ENCODE results near the gene SKAP1.
"Not testable (repeated sequence)": the region's sequence is repeated elsewhere in the genome, so short reads cannot be mapped to it uniquely, and the experiment has no call there.

The SKAP1 gene

DNA sequence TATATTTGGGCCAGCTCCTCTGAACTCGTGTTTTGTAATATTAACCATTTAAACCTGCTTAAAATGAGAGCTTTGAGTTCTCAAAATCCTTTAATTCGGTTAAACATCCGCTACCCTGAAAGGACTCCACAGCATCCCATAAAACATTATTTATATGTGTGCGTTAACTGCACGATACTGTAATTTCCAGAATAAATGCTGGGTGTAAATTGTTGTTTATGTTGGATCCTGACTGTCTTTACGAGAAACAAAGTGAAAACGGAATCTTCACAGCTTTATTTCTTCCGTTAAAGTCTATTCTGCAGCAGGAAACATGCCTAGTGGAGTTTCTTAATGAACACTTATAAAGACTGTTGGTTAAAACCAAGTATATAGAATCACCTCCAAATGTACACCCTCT is 179.1 kb downstream of the SKAP1 start:
- H3K4me3 ChIP-seq: peak overlapping the region; percentile 29; the same call in 1 of the 2 replicates

DNA sequence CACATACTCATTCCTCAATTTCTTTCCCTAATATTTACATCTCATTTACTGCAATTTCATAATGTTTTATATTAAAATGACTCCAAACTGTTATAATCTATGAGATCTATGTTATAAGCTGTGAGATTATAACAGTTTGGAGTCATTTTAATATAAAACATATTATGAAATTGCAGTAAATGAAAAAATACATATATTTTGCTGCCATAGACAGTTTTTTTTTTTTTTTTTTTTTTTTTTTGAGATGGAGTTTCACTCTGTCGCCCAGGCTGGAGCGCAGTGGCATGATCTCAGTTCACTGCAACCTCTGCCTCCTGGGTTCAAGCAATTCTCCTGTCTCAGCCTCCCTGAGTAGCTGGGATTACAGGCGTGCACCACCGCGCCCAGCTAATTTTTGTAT is 180.0 kb downstream of the SKAP1 start:
- H3K36me3 ChIP-seq (ENCODE audit: insufficient read depth, low read length); H3K27ac ChIP-seq; H3K4me3 ChIP-seq; H3K9me3 ChIP-seq (ENCODE audit: low read depth, low read length); H3K9ac ChIP-seq (ENCODE audit: insufficient read length); DNase-seq (ENCODE audit: low read depth, low spot score): not testable (repeated sequence)

More for the DNA sequence above, 179.1 kb downstream of the SKAP1 start:
- H3K27ac ChIP-seq: no peak overlapping the region
- H3K9me3 ChIP-seq (ENCODE audit: low read depth, low read length): no peaks in the 10 kb centered on the region
- no peak overlapping the region for H3K9ac ChIP-seq (ENCODE audit: insufficient read length)
- DNase-seq (ENCODE audit: low read depth, low spot score): no peak
- H3K36me3 ChIP-seq (ENCODE audit: insufficient read depth, low read length): no peaks in the 10 kb centered on the region
- no peak for TF ChIP-seq POLR2AphosphoS5 (IDR thresholded peaks at IDR 0.05; ENCODE audit: borderline replicate concordance, low read depth, low read length)
- TF ChIP-seq EZH2 (IDR thresholded peaks at IDR 0.05): no peak
- TF ChIP-seq FOXP2 (optimal IDR thresholded peaks at IDR 0.05; ENCODE audit: control extremely low read depth, extremely low read length, insufficient read depth): no peak

DNA sequence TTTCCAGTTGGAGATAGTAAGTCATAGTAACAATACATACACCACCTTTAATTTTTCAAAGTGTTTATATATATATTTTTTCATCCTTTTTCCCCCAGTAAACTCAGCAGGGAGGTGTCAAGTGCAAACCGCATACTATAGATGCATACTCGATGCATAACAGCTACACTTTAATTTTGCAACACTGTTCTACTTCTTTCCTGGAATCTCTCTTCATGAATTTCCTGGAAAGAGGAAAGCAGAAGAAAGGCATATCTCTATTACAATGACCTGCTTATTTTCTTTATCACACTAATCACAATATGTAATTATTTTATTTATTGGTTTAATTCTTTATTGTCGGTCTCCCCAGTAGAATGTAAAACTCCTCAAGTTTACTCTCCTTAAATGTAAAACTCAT is 182.4 kb downstream of the SKAP1 start:
- no peak overlapping the region for H3K9ac ChIP-seq (ENCODE audit: insufficient read length)
- TF ChIP-seq EZH2 (IDR thresholded peaks at IDR 0.05) (no peak), FOXP2 (optimal IDR thresholded peaks at IDR 0.05; ENCODE audit: control extremely low read depth, extremely low read length, insufficient read depth) (no peak), POLR2AphosphoS5 (IDR thresholded peaks at IDR 0.05; ENCODE audit: borderline replicate concordance, low read depth, low read length) (no peak)
- H3K36me3 ChIP-seq (ENCODE audit: insufficient read depth, low read length): no peaks in the 10 kb centered on the region
- no peak overlapping the region for H3K4me3 ChIP-seq
- no peak for DNase-seq (ENCODE audit: low read depth, low spot score)
- no peaks in the 10 kb centered on the region for H3K9me3 ChIP-seq (ENCODE audit: low read depth, low read length)
- H3K27ac ChIP-seq: no peak overlapping the region

DNA sequence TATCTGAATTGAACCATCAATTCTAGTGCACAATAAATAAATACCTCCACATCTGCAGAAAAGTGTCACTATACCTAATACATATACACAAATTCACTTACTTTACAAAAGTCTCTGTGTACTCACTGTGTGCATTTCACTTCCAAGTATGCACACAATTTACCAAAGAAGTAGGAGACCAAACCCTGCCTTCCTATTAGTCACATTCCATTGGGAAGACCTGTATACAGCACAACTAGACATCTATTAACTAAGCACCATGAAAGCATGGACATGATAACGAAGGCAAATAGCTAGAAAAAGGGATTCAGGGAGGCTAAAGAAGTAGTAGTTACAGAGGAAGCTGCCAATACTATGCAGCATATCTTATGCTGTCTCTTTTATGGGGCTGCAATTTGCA is 183.0 kb downstream of the SKAP1 start:
- no peak overlapping the region for H3K9ac ChIP-seq (ENCODE audit: insufficient read length)
- no peaks in the 10 kb centered on the region for H3K9me3 ChIP-seq (ENCODE audit: low read depth, low read length)
- H3K27ac ChIP-seq: no peak overlapping the region
- TF ChIP-seq EZH2 (IDR thresholded peaks at IDR 0.05): no peak
- no peak for TF ChIP-seq FOXP2 (optimal IDR thresholded peaks at IDR 0.05; ENCODE audit: control extremely low read depth, extremely low read length, insufficient read depth)
- TF ChIP-seq POLR2AphosphoS5 (IDR thresholded peaks at IDR 0.05; ENCODE audit: borderline replicate concordance, low read depth, low read length): no peak
- DNase-seq (ENCODE audit: low read depth, low spot score): no peak
- no peaks in the 10 kb centered on the region for H3K36me3 ChIP-seq (ENCODE audit: insufficient read depth, low read length)
- no peak overlapping the region for H3K4me3 ChIP-seq

DNA sequence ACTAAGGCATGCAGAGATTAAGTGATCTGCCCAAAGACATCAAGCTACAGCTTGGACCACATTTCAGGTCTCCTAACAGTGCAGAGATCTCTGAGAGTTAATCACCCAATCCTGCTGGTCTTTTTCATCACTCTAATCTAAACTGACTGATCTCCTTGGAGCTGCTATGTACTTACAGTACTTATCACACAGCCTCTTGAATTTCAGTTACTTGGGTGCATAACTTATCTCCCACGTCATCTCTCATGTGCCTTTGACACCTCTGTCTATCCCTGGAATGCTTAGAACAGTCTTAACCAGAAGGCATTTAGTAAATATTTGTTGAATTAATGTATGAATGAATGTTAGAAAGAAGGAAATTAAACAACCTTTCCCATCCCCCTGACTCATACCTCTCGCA is 183.4 kb downstream of the SKAP1 start:
- TF ChIP-seq FOXP2 (optimal IDR thresholded peaks at IDR 0.05; ENCODE audit: control extremely low read depth, extremely low read length, insufficient read depth) (no peak), EZH2 (IDR thresholded peaks at IDR 0.05) (no peak), POLR2AphosphoS5 (IDR thresholded peaks at IDR 0.05; ENCODE audit: borderline replicate concordance, low read depth, low read length) (no peak)
- DNase-seq (ENCODE audit: low read depth, low spot score): no peak
- no peaks in the 10 kb centered on the region for H3K36me3 ChIP-seq (ENCODE audit: insufficient read depth, low read length)
- H3K9me3 ChIP-seq (ENCODE audit: low read depth, low read length): no peaks in the 10 kb centered on the region
- H3K27ac ChIP-seq: no peak overlapping the region
- no peak overlapping the region for H3K9ac ChIP-seq (ENCODE audit: insufficient read length)
- no peak overlapping the region for H3K4me3 ChIP-seq

DNA sequence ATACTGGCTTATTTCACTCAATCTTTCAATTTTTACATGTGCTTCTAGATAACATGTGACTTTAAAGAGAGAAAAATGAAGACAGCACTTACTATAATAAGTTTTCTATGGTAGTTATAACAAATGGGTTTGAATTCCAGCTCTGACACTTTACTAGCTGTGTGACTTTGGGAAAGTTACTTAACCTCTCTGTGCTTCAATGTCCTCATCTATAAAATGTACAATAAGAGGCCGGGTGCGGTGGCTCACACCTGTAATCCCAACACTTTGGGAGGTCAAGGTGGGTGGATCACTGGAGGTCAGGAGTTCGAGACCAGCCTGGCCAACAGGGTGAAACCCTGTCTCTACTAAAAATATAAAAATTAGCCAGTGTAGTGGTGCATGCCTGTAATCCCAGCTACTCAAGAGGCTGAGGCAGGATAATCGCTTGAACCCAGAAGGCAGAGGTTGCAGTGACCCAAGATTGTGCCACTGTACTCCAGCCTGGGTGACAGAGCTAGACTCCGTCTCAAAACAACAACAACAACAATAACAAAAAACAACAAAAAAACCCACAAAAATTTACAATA is 184.5 kb downstream of the SKAP1 start:
- not testable (repeated sequence) for DNase-seq (ENCODE audit: low read depth, low spot score); H3K9ac ChIP-seq (ENCODE audit: insufficient read length); H3K9me3 ChIP-seq (ENCODE audit: low read depth, low read length); H3K27ac ChIP-seq; H3K36me3 ChIP-seq (ENCODE audit: insufficient read depth, low read length); H3K4me3 ChIP-seq

DNA sequence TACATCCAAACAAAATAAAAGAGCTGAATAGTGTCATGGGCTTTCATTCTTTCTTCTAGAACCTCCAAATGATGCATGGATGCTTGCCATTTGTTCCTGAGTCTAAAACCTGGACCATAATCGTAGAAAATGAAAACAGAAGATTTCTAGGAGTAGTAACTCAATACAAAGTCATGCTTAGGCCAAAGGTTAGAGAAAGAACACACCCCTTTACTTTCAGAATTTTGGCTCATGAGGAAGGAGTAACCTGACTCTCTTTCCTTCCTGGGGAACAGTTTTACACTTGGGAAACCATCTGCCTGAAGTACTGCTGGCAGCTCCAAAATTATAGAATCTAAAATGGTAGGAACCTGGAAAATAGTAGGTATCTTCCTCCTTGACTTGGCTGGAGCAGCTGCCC is 185.2 kb downstream of the SKAP1 start:
- TF ChIP-seq FOXP2 (optimal IDR thresholded peaks at IDR 0.05; ENCODE audit: control extremely low read depth, extremely low read length, insufficient read depth) (no peak), POLR2AphosphoS5 (IDR thresholded peaks at IDR 0.05; ENCODE audit: borderline replicate concordance, low read depth, low read length) (no peak), EZH2 (IDR thresholded peaks at IDR 0.05) (no peak)
- no peak overlapping the region for H3K4me3 ChIP-seq
- no peaks in the 10 kb centered on the region for H3K36me3 ChIP-seq (ENCODE audit: insufficient read depth, low read length)
- no peak for DNase-seq (ENCODE audit: low read depth, low spot score)
- H3K9ac ChIP-seq (ENCODE audit: insufficient read length): no peak overlapping the region
- H3K27ac ChIP-seq: no peak overlapping the region
- H3K9me3 ChIP-seq (ENCODE audit: low read depth, low read length): no peaks in the 10 kb centered on the region

DNA sequence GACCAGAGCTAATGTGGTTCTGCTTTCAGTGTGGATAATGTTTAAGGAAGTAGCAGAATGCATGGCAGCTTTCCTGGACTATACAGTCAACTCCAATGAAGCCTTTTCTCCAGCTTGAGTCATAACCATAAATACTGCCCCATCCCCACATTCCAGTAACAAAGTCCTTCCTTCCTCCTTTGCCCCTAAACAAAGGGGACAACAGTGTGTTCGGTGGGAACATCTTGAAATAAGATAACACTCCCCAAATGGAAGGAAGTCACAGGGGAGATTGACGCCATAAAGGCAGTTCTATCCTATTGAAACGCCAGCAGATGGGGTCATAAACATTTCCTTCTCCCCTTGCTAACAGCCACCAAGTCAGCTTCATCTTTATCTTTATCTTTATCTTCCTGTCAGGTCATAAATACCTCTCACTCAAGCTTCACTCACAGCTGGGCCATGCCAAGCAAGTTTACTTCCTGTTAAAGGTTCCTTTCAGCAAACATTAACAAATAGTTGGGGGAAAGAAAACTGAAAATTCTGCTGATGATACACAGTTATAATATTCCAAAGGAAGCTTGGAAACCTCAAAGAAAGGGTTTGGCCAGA is 185.8 kb downstream of the SKAP1 start:
- H3K9ac ChIP-seq (ENCODE audit: insufficient read length): no peak overlapping the region
- H3K27ac ChIP-seq: no peak overlapping the region

DNA sequence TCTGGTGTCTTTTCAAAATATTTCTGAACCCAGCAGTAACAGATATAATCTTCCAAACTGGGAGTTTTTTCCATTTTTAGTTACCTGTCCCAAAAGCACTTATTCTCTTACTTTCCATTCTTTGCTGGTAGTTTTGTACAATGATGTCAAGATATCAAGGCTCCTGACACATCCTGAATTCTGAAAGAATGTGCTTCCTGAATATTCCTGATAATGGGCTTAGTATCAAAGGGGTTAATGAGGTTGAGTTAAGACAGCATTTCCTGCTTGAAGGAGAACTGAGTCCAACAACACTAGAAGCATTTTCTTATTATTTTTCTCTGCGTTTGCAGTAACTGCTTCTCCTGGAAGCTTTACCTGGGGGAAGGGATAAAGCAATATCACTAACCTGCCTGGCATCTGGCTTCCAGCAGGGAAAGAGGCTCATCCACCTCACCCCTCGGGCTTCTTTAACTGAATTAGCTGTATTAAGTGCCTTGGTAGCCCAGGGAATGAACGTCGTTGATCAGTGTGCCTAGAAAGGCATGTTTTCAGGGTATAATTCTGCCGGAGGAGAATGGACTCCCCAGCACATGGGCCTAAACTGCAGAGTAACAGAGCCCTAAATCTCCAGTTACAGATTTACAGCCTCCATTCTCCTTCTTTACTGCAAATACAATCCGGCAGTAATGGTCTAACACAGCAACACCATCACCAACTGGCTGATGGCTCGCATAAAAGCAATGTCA is 188.1 kb downstream of the SKAP1 start:
- no peak for DNase-seq (ENCODE audit: low read depth, low spot score)
- H3K27ac ChIP-seq: no peak overlapping the region
- TF ChIP-seq FOXP2 (optimal IDR thresholded peaks at IDR 0.05; ENCODE audit: control extremely low read depth, extremely low read length, insufficient read depth) (no peak), POLR2AphosphoS5 (IDR thresholded peaks at IDR 0.05; ENCODE audit: borderline replicate concordance, low read depth, low read length) (no peak), EZH2 (IDR thresholded peaks at IDR 0.05) (no peak)

More for the DNA sequence above, 185.8 kb downstream of the SKAP1 start:
- no peaks in the 10 kb centered on the region for H3K9me3 ChIP-seq (ENCODE audit: low read depth, low read length)
- TF ChIP-seq POLR2AphosphoS5 (IDR thresholded peaks at IDR 0.05; ENCODE audit: borderline replicate concordance, low read depth, low read length): no peak
- H3K4me3 ChIP-seq: no peak overlapping the region
- H3K36me3 ChIP-seq (ENCODE audit: insufficient read depth, low read length): no peaks in the 10 kb centered on the region
- no peak for DNase-seq (ENCODE audit: low read depth, low spot score)

More for the DNA sequence above, 188.1 kb downstream of the SKAP1 start:
- no peak overlapping the region for H3K9ac ChIP-seq (ENCODE audit: insufficient read length)
- no peaks in the 10 kb centered on the region for H3K36me3 ChIP-seq (ENCODE audit: insufficient read depth, low read length)
- H3K4me3 ChIP-seq: no peak overlapping the region
- H3K9me3 ChIP-seq (ENCODE audit: low read depth, low read length): no peaks in the 10 kb centered on the region

Data from SK-N-MC (cell line).